Measurements from ENCODE around the gene ZNF385B.

DNA sequence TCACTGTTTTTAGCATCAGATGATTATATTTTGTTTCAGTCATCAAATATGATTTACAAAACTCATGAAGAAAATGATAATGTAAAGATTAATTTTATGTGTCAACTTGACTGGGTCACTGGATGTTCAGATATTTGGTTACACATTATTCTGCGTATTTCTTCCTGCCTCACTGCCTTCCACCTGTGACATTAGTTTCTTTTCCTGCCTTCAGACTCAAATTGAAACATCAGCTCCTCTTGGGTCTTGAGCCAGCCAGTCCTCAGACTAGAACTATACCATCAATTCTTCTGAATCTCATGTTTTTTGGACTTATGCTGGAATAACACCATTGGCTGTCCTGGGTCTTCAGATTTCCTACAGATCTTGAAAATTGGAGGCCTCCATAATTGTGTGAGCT, 96.7 kb downstream of the ZNF385B start:
- TF ChIP-seq, protein P1, sequence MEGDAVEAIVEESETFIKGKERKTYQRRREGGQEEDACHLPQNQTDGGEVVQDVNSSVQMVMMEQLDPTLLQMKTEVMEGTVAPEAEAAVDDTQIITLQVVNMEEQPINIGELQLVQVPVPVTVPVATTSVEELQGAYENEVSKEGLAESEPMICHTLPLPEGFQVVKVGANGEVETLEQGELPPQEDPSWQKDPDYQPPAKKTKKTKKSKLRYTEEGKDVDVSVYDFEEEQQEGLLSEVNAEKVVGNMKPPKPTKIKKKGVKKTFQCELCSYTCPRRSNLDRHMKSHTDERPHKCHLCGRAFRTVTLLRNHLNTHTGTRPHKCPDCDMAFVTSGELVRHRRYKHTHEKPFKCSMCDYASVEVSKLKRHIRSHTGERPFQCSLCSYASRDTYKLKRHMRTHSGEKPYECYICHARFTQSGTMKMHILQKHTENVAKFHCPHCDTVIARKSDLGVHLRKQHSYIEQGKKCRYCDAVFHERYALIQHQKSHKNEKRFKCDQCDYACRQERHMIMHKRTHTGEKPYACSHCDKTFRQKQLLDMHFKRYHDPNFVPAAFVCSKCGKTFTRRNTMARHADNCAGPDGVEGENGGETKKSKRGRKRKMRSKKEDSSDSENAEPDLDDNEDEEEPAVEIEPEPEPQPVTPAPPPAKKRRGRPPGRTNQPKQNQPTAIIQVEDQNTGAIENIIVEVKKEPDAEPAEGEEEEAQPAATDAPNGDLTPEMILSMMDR (IDR thresholded peaks at IDR 0.05; ENCODE audit: insufficient read depth, low read length): no peak
- TF ChIP-seq POLR2AphosphoS5 (IDR thresholded peaks at IDR 0.05; ENCODE audit: low read depth) (no peak), SPI1 (IDR thresholded peaks at IDR 0.05; ENCODE audit: borderline replicate concordance, low read depth) (no peak), GABPA (IDR thresholded peaks at IDR 0.05; ENCODE audit: low read depth) (no peak)
- TF ChIP-seq, protein P2, sequence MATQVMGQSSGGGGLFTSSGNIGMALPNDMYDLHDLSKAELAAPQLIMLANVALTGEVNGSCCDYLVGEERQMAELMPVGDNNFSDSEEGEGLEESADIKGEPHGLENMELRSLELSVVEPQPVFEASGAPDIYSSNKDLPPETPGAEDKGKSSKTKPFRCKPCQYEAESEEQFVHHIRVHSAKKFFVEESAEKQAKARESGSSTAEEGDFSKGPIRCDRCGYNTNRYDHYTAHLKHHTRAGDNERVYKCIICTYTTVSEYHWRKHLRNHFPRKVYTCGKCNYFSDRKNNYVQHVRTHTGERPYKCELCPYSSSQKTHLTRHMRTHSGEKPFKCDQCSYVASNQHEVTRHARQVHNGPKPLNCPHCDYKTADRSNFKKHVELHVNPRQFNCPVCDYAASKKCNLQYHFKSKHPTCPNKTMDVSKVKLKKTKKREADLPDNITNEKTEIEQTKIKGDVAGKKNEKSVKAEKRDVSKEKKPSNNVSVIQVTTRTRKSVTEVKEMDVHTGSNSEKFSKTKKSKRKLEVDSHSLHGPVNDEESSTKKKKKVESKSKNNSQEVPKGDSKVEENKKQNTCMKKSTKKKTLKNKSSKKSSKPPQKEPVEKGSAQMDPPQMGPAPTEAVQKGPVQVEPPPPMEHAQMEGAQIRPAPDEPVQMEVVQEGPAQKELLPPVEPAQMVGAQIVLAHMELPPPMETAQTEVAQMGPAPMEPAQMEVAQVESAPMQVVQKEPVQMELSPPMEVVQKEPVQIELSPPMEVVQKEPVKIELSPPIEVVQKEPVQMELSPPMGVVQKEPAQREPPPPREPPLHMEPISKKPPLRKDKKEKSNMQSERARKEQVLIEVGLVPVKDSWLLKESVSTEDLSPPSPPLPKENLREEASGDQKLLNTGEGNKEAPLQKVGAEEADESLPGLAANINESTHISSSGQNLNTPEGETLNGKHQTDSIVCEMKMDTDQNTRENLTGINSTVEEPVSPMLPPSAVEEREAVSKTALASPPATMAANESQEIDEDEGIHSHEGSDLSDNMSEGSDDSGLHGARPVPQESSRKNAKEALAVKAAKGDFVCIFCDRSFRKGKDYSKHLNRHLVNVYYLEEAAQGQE (IDR thresholded peaks at IDR 0.05; ENCODE audit: insufficient replicate concordance, low read depth): no peak
